Measurements from ENCODE around the gene NUP188.

Gene NUP188

DNA sequence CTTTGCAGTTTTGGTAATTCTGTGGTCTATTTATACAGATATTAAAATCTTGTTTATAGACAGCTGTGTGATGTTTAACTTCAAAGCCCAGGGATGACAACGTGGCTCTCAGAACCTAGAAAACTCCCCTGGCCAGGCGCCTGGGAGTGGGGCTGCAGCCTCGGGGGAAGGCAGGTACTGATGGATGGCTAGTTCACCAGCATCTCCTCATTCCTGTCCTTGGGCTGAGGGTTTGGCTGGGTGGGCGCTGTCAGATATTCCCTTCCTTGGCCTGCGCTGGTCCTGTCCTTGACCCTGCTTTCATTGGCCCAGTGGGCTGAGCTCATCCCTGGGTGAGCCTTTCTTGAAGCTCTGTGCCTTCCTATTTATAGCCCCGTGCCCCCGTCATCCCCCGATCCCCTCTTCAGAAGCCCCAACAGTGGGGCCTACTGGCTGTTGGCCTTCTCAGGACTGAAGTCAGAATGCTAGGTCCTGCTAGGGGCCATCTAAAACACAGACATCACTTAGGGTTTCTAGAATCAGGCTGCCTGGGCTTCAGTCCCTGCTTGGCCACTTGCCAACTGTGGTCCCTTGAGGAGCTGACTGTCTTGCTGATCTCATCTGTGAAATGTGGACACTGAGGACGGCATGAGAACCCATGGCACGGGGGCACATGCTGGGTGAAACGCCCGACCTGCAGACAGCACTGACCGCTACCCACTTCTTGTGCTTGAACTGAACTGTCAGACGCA lies 59.7 kb downstream of the NUP188 start:
- TF ChIP-seq GABPA (IDR thresholded peaks at IDR 0.05; ENCODE audit: low read depth) (no peak), POLR2AphosphoS5 (IDR thresholded peaks at IDR 0.05; ENCODE audit: low read depth) (no peak)
- DNase-seq (ENCODE audit: low read depth in 1 of 2, low spot score in 1 of 2) = no peak
- H3K27ac ChIP-seq (replicated peaks) = no peak overlapping the region
- H3K4me3 ChIP-seq (replicated peaks; ENCODE audit: insufficient read depth, low read length) = no peak overlapping the region
- no peaks in the 10 kb centered on the region for H3K27me3 ChIP-seq (ENCODE audit: insufficient read depth, poor library complexity, severe bottlenecking)

GRCh38 chr9:129007766-129008468 lies 60.4 kb downstream of the NUP188 start:
- Histone ChIP-seq H3K27ac (replicated peaks) (no peak overlapping the region), H3K27me3 (ENCODE audit: insufficient read depth, poor library complexity, severe bottlenecking) (no peaks in the 10 kb centered on the region), H3K4me3 (replicated peaks; ENCODE audit: insufficient read depth, low read length) (no peak overlapping the region)
- TF ChIP-seq REST (IDR thresholded peaks at IDR 0.05; ENCODE audit: insufficient replicate concordance, low read depth) (no peak), POLR2AphosphoS5 (IDR thresholded peaks at IDR 0.05; ENCODE audit: low read depth) (0 out of 2 replicates have a peak, but pooled peaks have one; percentile 35)
- no peak for DNase-seq (ENCODE audit: low read depth in 1 of 2, low spot score in 1 of 2)

DNA sequence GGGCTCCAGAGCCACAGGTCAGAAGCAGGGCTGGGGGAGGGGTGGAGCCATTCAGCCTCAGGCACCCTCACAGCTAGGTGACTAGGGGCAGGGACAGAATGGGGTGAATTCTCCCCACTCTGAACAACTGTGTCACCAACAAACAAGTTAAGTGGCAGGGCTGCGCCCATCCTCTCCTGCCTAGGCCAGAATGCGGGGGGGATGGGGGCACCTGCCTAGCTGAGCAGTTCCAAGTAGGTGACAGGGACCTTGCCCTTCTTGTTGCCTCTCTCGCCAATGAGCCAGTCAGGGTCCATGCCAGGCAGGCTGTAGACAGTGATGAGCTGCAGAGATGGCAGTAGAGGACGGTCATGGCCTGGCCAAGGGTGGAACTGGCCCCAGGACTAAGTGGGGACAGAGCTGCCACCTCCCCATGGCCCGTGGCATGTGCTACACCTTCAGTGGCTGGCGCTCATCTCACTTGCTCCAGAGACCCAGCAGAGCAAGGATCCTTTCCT lies 61.0 kb downstream of the NUP188 start:
- Histone ChIP-seq H3K27ac (replicated peaks) (no peak overlapping the region), H3K4me3 (replicated peaks; ENCODE audit: insufficient read depth, low read length) (no peak overlapping the region), H3K27me3 (ENCODE audit: insufficient read depth, poor library complexity, severe bottlenecking) (no peaks in the 10 kb centered on the region)
- TF ChIP-seq POLR2AphosphoS5 (IDR thresholded peaks at IDR 0.05; ENCODE audit: low read depth) (no peak), REST (IDR thresholded peaks at IDR 0.05; ENCODE audit: insufficient replicate concordance, low read depth) (no peak), GABPA (IDR thresholded peaks at IDR 0.05; ENCODE audit: low read depth) (no peak), SPI1 (IDR thresholded peaks at IDR 0.05; ENCODE audit: borderline replicate concordance, low read depth) (no peak)
- TF ChIP-seq, protein P1, sequence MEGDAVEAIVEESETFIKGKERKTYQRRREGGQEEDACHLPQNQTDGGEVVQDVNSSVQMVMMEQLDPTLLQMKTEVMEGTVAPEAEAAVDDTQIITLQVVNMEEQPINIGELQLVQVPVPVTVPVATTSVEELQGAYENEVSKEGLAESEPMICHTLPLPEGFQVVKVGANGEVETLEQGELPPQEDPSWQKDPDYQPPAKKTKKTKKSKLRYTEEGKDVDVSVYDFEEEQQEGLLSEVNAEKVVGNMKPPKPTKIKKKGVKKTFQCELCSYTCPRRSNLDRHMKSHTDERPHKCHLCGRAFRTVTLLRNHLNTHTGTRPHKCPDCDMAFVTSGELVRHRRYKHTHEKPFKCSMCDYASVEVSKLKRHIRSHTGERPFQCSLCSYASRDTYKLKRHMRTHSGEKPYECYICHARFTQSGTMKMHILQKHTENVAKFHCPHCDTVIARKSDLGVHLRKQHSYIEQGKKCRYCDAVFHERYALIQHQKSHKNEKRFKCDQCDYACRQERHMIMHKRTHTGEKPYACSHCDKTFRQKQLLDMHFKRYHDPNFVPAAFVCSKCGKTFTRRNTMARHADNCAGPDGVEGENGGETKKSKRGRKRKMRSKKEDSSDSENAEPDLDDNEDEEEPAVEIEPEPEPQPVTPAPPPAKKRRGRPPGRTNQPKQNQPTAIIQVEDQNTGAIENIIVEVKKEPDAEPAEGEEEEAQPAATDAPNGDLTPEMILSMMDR (IDR thresholded peaks at IDR 0.05; ENCODE audit: insufficient read depth, low read length) = no peak
- DNase-seq (ENCODE audit: low read depth in 1 of 2, low spot score in 1 of 2) = no peak

- no peak overlapping the region for H3K27ac ChIP-seq (replicated peaks)
- H3K4me3 ChIP-seq (replicated peaks; ENCODE audit: insufficient read depth, low read length) = no peak overlapping the region
- DNase-seq (ENCODE audit: low read depth in 1 of 2, low spot score in 1 of 2) = no peak
- no peak for TF ChIP-seq POLR2AphosphoS5 (IDR thresholded peaks at IDR 0.05; ENCODE audit: low read depth)
- TF ChIP-seq SPI1 (IDR thresholded peaks at IDR 0.05; ENCODE audit: borderline replicate concordance, low read depth) = no peak
- no peak for TF ChIP-seq GABPA (IDR thresholded peaks at IDR 0.05; ENCODE audit: low read depth)
- TF ChIP-seq, protein P1 (IDR thresholded peaks at IDR 0.05; ENCODE audit: insufficient read depth, low read length) = no peak
- TF ChIP-seq REST (IDR thresholded peaks at IDR 0.05; ENCODE audit: insufficient replicate concordance, low read depth) = no peak
- H3K27me3 ChIP-seq (ENCODE audit: insufficient read depth, poor library complexity, severe bottlenecking) = no peaks in the 10 kb centered on the region
These were observed 61.6 kb downstream of the NUP188 start for GRCh38 chr9:129008986-129009583.
